GM18511 (cell line): ENCODE results near the gene CFAP57.

Experiments
- ATAC-seq: cut with Tn5 transposase; IDR thresholded peaks from one replicate; pipeline ENCODE4 v1.9.1; 2021; ENCODE audit warnings: mild to moderate bottlenecking, moderate library complexity; ENCODE audit not compliant: unreplicated experiment

Gene CFAP57

GRCh38 chr1:43293896-43294760 is 122.0 kb downstream of the CFAP57 start:
- ATAC-seq = no peak

DNA sequence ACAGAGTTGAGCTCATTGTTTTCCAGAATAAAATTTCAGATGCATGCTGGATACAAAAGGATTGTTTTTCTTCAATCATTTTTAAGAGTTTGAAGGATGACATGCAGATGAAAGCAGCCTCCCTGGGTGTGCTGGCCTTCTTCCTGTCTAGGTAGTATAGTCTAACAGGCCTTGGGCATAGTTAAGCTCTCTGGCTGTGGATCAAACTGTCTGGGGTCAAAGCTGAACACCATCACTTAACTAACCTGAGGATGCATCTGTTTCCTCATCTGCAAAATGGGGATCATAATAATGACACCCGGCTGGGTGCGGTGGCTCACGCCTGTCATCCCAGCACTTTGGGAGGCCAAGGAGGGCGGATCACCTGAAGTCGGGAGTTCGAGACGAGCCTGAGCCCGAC is 122.6 kb downstream of the CFAP57 start:
- ATAC-seq = no peak

GRCh38 chr1:43296207-43296606 is 124.1 kb downstream of the CFAP57 start:
- no peak for ATAC-seq

GRCh38 chr1:43298055-43298454 is 125.9 kb downstream of the CFAP57 start:
- ATAC-seq = no peak

GRCh38 chr1:43299101-43299500 is 127.0 kb downstream of the CFAP57 start:
- ATAC-seq = no peak

DNA sequence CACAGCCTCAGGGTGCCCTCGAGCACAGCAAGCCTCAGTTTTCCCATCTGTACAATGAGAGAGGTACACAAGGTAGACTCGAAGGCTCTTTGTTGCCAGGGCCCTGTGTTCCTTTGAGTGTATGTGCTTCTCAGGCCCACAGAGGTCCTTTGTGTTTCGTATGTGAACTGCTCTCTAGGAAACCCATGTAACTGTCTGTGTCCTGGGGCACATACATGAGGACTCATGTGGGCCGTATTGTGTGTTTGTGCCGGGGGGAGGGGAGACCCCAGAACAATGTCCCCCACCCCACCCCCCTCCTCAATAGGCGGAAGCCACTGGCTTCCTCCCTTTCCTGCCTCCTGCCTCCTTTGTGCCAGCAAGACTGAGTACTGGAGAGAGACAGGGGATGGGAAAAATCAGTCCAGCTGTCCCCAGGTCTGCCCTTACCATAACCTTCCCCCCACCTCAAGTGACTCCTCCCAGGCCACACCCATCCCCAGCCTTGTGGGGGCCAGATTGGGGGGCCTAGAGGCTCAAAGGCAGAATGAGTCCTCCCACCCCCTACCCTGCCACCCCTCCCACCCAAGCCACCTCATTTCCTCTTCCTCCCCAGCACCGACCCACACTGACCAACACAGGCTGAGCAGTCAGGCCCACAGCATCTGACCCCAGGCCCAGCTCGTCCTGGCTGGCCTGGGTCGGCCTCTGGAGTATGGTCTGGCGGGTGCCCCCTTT is 128.4 kb downstream of the CFAP57 start, which contains the start of gene TIE1:
TIE1 (plus strand) TSS at position 605 of the 717 bp plus-strand sequence; CDS start at position 695, 90 bp downstream.
- no peak for ATAC-seq

DNA sequence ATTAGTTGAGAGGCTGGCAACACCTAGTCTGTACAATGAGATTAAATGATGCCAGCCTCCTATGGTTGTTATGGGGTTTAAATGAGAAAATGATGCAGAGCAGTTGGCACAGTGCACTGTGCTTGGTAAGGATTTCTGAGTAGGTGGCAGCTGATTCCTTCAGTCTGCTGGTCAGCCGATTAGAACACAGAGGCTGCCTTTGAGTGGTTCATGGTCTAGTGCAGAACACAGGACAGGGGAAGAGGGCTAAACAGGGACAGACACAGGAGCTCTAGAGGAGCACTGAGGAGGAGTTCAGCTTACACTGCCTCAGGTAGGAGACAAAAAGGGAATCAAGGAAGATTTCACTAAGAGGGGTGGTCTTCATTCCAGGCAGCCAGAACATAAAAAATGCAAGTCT is 130.1 kb downstream of the CFAP57 start:
- ATAC-seq = no peak

DNA sequence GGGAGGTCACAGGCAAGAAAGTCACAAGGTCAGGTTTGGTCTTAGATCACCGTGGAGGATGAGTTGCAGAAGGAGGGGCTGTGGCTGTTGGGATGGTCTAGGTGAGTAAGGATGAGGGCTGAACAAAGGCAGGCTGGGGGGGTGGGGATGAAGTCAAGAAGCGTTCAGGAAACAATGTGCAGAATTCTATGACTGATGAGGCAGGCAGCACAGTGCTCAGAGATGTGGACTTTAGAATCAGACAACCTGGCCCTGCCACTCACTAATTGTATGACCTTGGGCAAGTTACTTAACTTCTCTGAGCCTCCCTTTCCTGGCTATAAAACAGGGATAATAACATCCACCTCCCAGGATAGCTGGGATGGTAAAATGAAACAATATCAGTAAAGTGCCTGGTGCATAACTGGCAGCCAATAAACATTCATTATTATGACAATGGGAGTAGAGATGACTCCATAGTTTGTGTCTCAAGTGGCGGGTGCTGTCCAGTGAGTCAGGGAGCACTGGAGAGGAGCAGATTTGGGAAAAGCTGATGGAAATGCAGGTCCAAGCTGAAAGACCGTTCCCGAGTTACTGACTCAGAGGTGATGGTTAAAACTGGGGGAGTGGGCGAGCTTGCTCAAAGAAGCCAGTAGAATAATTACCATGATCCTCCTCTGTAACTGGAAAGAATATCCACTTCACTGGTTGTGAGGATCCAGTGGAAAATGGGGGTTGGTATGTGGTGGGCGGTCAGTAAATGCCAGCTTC is 130.8 kb downstream of the CFAP57 start:
- no peak for ATAC-seq

GRCh38 chr1:43303471-43304313 is 131.6 kb downstream of the CFAP57 start:
- no peak for ATAC-seq
